ENCODE data around the gene HUS1B.

The HUS1B gene

DNA sequence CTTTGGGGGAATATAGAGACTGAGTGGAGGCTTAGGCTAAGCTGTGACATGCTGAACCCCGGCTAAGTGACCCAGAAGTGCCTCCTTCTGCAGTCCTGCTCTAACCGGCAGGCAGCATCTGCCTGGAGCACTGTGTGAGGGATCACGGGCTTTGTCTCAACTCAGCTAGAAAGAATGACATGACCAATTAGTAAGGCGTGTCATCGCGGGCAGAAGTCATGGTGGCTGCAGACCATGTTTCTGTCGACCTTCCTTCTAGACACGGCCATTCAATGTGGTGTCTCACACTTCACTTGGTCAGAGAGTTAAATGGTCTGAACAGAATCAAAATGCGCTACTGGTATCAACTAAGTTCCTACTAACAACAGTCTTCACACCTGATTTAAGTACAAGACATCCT is 35.0 kb downstream of the HUS1B start:
- DNase-seq (ENCODE audit: low read depth): no peak

DNA sequence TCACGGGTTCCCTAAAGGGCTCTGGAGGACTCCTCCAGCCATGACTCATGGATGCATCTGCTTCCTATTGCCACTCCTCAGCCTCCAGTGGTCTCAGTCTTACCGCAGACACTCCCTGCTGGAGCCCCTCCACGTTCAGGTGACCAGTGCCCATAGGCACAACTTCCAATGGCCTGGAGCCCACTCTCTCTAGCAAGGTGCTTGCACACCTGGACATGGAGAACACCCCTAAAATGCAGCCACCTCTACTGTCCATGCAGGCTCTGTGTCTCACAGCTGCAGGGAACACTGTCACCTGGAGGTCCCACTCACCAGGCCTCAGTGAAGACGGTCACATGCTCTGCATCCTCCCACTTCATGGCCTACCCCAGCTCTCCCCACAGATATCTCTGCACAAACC is 36.0 kb downstream of the HUS1B start:
- DNase-seq (ENCODE audit: low read depth): no peak

DNA sequence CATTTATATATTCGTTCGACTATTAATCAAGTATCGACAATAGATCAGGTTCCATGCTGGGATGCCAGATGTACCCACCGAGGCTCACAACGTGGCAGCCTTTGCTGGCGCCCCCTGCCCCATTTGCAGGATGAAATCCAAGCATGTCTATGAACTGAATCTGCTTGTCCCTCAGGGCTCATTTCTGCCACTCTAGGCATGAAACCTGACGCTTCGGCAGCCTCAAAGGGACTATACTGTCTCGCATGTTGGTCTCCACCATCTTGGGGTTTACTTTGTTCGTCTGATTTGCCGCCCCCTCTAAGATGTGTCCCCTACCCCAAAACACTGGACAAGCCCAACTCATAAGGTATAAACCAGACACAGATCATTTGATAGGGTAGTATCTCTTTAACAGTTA is 36.7 kb downstream of the HUS1B start:
- DNase-seq (ENCODE audit: low read depth): no peak

DNA sequence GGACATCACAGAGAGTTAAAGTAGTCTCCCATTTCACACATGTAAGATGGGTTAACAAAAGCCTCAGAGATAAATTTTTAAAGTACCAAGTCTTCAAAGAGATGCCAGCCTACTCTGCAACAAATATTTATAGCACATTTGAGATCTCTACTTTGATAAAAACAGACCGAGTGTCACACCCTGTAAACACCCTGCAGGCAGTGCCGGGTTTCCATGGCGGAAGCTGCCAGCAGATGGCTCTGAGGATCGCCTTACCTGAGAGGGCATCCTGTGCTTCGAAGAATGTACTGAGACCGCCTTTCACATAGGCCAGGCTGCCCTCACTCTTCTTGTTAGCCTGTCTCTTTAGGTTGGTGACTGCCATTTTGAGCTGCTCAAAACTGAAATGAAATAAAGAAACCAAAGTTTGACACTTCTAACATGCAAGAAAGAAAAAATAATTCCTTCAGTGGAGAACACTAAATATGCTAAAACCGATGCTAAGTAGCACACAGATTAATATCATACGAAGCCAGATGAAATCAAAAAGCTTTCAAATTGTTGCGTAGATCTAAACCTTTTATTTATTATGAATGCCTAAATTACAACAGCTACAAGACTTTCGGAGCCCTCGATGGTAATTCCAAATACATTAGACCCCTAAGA is 39.3 kb downstream of the HUS1B start:
- no peak for DNase-seq (ENCODE audit: low read depth)

DNA sequence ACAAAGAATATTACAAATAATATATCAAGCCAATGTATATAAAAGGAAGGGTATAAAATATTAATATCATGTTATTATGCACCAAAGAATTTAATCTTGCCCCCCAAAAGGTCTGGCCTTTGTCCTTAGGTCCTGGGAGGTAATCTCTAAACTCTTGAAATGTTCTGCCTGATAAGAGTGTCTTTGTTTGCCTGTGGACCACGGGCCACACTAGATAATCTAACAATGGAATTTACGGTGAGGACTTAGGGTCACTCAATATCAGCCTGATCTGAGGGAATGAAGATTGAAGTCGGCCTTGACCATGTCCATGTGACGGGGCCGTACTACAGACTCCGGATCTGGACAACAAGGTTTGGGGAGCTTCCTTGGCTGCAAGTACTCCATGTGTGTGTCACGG is 42.9 kb downstream of the HUS1B start:
- no peak for DNase-seq (ENCODE audit: low read depth)

DNA sequence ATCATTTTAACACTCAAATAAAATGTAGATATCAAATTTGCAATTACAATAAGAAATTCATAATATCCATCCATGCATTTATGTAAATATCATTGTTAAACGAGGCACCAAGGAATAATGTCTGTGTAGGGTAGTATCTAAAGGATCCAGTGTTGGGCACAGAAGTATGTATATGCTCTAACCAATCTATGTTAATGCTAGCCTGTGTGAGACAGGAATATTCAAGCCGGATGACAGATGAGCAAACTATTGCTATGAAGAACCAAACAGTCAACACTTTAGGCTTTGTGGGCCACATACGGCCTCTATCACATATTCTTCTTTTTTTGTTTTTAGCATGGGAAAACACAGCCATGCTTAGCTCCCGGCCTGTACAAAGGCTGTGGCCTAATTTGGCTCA is 45.0 kb downstream of the HUS1B start:
- DNase-seq (ENCODE audit: low read depth): no peak

DNA sequence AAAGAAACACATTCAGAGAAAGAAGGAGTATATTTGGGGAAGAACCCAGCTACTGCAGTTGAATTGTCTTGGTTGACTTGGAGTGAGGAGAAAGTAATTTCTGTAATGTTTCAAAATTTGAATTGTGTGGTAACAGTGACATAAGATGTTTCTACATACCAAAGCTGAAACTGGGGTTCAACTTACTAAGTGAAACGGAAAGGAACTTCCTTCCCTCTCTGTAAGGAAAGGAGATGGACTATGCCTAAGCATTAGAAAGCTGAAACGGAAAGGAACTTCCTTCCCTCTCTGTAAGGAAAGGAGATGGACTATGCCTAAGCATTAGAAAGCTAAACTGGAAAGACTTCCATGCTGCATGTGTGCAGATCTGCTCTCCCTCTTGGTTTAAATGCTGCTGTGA is 46.0 kb downstream of the HUS1B start:
- DNase-seq (ENCODE audit: low read depth): peak; percentile 14

DNA sequence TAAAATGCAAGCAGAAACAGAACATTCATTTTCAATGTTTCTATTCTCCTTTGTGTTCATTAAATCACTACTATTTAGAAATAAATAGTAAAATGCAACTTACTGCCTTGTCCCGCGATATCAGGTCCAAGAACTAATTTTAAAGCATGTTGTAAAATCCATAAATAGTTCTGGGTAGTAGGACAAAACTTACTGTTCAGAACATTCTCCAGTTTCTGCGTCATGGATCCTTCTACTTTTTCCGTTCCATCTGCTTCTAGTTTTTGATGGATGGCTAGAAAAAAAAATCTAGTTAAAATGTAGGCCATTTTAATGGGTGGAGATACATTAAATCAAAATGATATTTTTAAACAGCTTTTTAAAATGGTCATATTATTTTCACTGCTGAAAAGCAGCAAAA is 47.0 kb downstream of the HUS1B start:
- DNase-seq (ENCODE audit: low read depth): no peak

DNA sequence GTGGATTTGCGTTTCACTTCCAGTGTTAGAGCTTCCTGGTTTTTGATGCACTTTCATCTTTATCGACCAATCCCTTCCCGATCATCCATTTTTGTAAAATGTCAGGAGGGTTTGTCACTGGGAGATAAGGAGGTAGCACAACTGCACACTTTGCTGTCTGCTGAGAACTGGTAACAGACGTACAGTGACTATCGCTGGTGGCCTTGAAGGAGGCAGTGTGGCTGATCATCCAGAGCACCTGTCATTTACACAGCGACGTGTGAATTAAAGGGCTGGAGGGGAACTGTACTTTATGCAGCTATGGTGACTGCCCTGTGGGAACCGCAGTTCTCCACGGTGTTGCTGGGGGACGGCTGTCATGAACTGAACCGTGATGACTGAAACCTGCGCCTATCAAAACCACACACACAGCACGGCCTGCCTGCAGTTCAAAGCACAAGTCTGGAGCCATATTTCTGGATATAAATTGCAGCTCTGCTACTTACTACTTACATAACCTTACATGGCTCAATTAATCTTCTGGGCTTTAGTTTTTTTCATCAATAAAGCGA is 50.0 kb downstream of the HUS1B start:
- no peak for DNase-seq (ENCODE audit: low read depth)

All from fibroblast of gingiva (primary cell).